HepG2 (cell line): Measurements from ENCODE around the gene RNF208. TPM values are rescaled to one million over a fixed set of nuclear protein-coding genes. Genes with fewer than 3 reads are reported as not detected.

Experiments used
- GATAD1 ChIP-seq: IDR thresholded peaks from 2 replicates; pipeline ENCODE4 v1.6.1; 2016; ENCODE audit warnings: missing genetic modification reagents, missing compliant biosample characterization
- HDAC2 ChIP-seq: sonication (generic); formaldehyde crosslinking; IDR thresholded peaks from 2 replicates; pipeline ENCODE4 v1.4.0; 2020; ENCODE audit warnings: missing genetic modification reagents
- MZF1 ChIP-seq: sonication (generic); formaldehyde crosslinking; IDR thresholded peaks from 2 replicates; pipeline ENCODE4 v1.8.1; 2023; ENCODE audit warnings: mild to moderate bottlenecking, missing genetic modification reagents, borderline replicate concordance
- SATB2 ChIP-seq: sonication (generic); formaldehyde crosslinking; IDR thresholded peaks from 2 replicates; pipeline ENCODE4 v1.5.0; 2020; ENCODE audit warnings: missing genetic modification reagents
- TCF7L2 ChIP-seq: IDR thresholded peaks from 2 replicates; pipeline ENCODE4 v1.6.1; 2011; ENCODE audit warnings: mild to moderate bottlenecking, low read depth, low read length, moderate library complexity
- ZBTB7A ChIP-seq: sonication (generic); formaldehyde crosslinking; IDR thresholded peaks from 2 replicates; pipeline ENCODE4 v1.8.0; 2022; ENCODE audit warnings: mild to moderate bottlenecking, missing genetic modification reagents
- ZNF33A ChIP-seq: sonication (generic); formaldehyde crosslinking; IDR thresholded peaks from 2 replicates; pipeline ENCODE4 v1.5.1; 2020; ENCODE audit warnings: missing genetic modification reagents, mild to moderate bottlenecking, moderate library complexity, borderline replicate concordance
- polyA plus RNA-seq, 8 experiments: library from polyadenylated mRNA; depleted of rRNA in 3 of 8; stranded (reverse) in 7 of 8; unstranded in 1 of 8; fragments of >200 nt; fragmentation: Illumina TruSeq in 4 of 8; extraction: Trizol in 4 of 8; gene quantifications; 2 replicates each; pipeline versions ENCODE4 v1.2.1 to v1.2.3, GENCODE V29; 2011 to 2016; ENCODE audit warnings: low read depth in 4 of 8, missing spikeins in 1 of 8, mixed read lengths in 1 of 8; ENCODE audit not compliant: insufficient read depth in 1 of 8
- total RNA-seq, 5 experiments: library from RNA; depleted of rRNA; stranded (reverse); fragments of >200 nt; fragmentation: Illumina TruSeq; extraction: Trizol; gene quantifications; 2 replicates each; pipeline ENCODE4 v1.2.3, GENCODE V29; 2016; ENCODE audit warnings: low read depth in 1 of 5
- TF ChIP-seq, protein P1 (sequence below): IDR thresholded peaks from 2 replicates; pipeline ENCODE4 v1.4.0; 2020; ENCODE audit warnings: mild to moderate bottlenecking, missing genetic modification reagents
- TF ChIP-seq, protein P2 (sequence below): IDR thresholded peaks from 2 replicates; pipeline ENCODE4 v1.6.1; 2016; ENCODE audit warnings: missing genetic modification reagents, missing compliant biosample characterization
- TF ChIP-seq, protein P3 (sequence below): sonication (generic); formaldehyde crosslinking; IDR thresholded peaks from 2 replicates; pipeline ENCODE4 v1.4.0; 2020; ENCODE audit warnings: missing genetic modification reagents
- TF ChIP-seq, protein P4 (sequence below): sonication (generic); formaldehyde crosslinking; IDR thresholded peaks from 2 replicates; pipeline ENCODE4 v1.4.0; 2020; ENCODE audit warnings: missing genetic modification reagents, low read depth, mild to moderate bottlenecking, borderline replicate concordance
- TF ChIP-seq, protein P5 (sequence below), 2 experiments: sonication (generic) in 1 of 2; formaldehyde crosslinking in 1 of 2; IDR thresholded peaks; 2 replicates each; pipeline versions ENCODE4 v1.5.1 to v1.6.1; 2011 to 2020; ENCODE audit warnings: borderline replicate concordance in 1 of 2, low read depth in 1 of 2, low read length in 1 of 2, mild to moderate bottlenecking in 1 of 2, missing genetic modification reagents in 1 of 2, moderate library complexity in 1 of 2
- TF ChIP-seq, protein P6 (sequence below): fragments of 450-650 bp; IDR thresholded peaks from 2 replicates; pipeline ENCODE4 v1.6.1; 2017; ENCODE audit warnings: mild to moderate bottlenecking

RNF208 gene
- total and polyA plus RNA-seq, 2 of the 13 experiments (the other 11 are each of a cell fraction or from before 2014, with no cell fraction given), result 1.6 to 2.1 TPM

DNA sequence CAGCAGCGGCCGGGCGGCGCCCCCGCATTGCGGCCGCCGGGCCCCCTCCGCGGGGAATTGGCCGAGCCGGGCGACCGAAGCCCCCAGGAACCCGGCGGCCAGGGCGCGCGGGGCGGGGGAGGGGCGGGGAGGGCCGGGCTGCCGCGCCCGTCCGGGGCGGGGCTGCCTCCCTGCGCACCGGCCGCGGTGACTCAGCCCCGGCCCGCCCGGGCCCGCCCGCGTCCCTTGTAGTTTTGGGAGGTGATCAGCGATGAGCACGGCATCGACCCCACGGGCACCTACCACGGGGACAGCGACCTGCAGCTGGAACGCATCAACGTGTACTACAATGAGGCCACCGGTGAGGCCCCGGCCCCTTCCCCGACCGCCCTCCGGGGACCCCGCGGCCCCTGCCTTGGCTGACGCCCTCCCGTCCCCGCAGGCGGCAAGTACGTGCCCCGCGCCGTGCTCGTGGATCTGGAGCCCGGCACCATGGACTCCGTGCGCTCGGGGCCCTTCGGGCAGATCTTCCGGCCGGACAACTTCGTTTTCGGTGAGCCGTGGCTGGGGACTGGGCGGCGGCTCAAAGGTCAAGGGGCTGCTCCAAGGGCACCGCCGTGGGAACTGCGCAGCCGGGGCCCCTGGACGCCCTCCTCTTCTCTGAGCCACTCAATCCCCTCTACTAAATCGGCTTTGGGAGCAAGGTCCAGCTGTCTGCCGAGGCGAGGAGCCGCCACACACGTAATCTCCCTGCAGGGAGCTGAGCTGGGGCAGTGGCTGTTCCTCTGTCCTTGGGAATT lies 19.6 kb upstream of the RNF208 start (continued):
- TF ChIP-seq, protein P1, sequence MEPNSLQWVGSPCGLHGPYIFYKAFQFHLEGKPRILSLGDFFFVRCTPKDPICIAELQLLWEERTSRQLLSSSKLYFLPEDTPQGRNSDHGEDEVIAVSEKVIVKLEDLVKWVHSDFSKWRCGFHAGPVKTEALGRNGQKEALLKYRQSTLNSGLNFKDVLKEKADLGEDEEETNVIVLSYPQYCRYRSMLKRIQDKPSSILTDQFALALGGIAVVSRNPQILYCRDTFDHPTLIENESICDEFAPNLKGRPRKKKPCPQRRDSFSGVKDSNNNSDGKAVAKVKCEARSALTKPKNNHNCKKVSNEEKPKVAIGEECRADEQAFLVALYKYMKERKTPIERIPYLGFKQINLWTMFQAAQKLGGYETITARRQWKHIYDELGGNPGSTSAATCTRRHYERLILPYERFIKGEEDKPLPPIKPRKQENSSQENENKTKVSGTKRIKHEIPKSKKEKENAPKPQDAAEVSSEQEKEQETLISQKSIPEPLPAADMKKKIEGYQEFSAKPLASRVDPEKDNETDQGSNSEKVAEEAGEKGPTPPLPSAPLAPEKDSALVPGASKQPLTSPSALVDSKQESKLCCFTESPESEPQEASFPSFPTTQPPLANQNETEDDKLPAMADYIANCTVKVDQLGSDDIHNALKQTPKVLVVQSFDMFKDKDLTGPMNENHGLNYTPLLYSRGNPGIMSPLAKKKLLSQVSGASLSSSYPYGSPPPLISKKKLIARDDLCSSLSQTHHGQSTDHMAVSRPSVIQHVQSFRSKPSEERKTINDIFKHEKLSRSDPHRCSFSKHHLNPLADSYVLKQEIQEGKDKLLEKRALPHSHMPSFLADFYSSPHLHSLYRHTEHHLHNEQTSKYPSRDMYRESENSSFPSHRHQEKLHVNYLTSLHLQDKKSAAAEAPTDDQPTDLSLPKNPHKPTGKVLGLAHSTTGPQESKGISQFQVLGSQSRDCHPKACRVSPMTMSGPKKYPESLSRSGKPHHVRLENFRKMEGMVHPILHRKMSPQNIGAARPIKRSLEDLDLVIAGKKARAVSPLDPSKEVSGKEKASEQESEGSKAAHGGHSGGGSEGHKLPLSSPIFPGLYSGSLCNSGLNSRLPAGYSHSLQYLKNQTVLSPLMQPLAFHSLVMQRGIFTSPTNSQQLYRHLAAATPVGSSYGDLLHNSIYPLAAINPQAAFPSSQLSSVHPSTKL (CRISPR knock-in tag), result 0 out of 2 replicates have a peak, but pooled peaks have one; percentile 37
- TF ChIP-seq ZNF33A (CRISPR knock-in tag) (no peak), SATB2 (CRISPR knock-in tag) (0 out of 2 replicates have a peak, but pooled peaks have one; percentile 6), GATAD1 (CRISPR knock-in tag) (0 out of 2 replicates have a peak, but pooled peaks have one; percentile 43), MZF1 (CRISPR knock-in tag) (no peak), ZBTB7A (CRISPR knock-in tag) (no peak), HDAC2 (CRISPR knock-in tag) (peak; percentile 53; the same call in 1 of the 2 replicates), TCF7L2 (no peak)
- TF ChIP-seq, protein P2, sequence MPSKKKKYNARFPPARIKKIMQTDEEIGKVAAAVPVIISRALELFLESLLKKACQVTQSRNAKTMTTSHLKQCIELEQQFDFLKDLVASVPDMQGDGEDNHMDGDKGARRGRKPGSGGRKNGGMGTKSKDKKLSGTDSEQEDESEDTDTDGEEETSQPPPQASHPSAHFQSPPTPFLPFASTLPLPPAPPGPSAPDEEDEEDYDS, result peak; percentile 24; the same call in 1 of the 2 replicates
- TF ChIP-seq, protein P3, sequence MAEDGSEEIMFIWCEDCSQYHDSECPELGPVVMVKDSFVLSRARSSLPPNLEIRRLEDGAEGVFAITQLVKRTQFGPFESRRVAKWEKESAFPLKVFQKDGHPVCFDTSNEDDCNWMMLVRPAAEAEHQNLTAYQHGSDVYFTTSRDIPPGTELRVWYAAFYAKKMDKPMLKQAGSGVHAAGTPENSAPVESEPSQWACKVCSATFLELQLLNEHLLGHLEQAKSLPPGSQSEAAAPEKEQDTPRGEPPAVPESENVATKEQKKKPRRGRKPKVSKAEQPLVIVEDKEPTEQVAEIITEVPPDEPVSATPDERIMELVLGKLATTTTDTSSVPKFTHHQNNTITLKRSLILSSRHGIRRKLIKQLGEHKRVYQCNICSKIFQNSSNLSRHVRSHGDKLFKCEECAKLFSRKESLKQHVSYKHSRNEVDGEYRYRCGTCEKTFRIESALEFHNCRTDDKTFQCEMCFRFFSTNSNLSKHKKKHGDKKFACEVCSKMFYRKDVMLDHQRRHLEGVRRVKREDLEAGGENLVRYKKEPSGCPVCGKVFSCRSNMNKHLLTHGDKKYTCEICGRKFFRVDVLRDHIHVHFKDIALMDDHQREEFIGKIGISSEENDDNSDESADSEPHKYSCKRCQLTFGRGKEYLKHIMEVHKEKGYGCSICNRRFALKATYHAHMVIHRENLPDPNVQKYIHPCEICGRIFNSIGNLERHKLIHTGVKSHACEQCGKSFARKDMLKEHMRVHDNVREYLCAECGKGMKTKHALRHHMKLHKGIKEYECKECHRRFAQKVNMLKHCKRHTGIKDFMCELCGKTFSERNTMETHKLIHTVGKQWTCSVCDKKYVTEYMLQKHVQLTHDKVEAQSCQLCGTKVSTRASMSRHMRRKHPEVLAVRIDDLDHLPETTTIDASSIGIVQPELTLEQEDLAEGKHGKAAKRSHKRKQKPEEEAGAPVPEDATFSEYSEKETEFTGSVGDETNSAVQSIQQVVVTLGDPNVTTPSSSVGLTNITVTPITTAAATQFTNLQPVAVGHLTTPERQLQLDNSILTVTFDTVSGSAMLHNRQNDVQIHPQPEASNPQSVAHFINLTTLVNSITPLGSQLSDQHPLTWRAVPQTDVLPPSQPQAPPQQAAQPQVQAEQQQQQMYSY (CRISPR knock-in tag), result no peak
- TF ChIP-seq, protein P4, sequence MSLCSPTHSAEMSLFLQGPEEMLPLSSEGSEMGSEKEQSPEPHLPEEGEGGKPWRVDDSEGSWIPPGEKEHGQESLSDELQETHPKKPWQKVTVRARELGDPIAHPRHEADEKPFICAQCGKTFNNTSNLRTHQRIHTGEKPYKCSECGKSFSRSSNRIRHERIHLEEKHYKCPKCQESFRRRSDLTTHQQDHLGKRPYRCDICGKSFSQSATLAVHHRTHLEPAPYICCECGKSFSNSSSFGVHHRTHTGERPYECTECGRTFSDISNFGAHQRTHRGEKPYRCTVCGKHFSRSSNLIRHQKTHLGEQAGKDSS (CRISPR knock-in tag), result no peak; the same call in 1 of the 2 replicates
- TF ChIP-seq, protein P5, sequence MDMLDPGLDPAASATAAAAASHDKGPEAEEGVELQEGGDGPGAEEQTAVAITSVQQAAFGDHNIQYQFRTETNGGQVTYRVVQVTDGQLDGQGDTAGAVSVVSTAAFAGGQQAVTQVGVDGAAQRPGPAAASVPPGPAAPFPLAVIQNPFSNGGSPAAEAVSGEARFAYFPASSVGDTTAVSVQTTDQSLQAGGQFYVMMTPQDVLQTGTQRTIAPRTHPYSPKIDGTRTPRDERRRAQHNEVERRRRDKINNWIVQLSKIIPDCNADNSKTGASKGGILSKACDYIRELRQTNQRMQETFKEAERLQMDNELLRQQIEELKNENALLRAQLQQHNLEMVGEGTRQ (IDR thresholded peaks at IDR 0.05; ENCODE audit: low read depth, low read length), result no peak
- TF ChIP-seq, protein P5 (CRISPR knock-in tag; IDR thresholded peaks at IDR 0.05; ENCODE audit: borderline replicate concordance), result no peak
- TF ChIP-seq, protein P6, sequence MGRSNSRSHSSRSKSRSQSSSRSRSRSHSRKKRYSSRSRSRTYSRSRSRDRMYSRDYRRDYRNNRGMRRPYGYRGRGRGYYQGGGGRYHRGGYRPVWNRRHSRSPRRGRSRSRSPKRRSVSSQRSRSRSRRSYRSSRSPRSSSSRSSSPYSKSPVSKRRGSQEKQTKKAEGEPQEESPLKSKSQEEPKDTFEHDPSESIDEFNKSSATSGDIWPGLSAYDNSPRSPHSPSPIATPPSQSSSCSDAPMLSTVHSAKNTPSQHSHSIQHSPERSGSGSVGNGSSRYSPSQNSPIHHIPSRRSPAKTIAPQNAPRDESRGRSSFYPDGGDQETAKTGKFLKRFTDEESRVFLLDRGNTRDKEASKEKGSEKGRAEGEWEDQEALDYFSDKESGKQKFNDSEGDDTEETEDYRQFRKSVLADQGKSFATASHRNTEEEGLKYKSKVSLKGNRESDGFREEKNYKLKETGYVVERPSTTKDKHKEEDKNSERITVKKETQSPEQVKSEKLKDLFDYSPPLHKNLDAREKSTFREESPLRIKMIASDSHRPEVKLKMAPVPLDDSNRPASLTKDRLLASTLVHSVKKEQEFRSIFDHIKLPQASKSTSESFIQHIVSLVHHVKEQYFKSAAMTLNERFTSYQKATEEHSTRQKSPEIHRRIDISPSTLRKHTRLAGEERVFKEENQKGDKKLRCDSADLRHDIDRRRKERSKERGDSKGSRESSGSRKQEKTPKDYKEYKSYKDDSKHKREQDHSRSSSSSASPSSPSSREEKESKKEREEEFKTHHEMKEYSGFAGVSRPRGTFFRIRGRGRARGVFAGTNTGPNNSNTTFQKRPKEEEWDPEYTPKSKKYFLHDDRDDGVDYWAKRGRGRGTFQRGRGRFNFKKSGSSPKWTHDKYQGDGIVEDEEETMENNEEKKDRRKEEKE, result no peak
